Activated CD8-positive, alpha-beta T cell treated with anti-CD3 and anti-CD28 coated beads for 36 hours (primary cell): ENCODE results near the gene FBXL13. TPM values are rescaled to one million over a fixed set of nuclear protein-coding genes. Genes with fewer than 3 reads are reported as not detected.

Experiments
- ATAC-seq: fragments of 200-7000 bp; cut with Tn5 transposase; one replicate; pipeline ENCODE4 v1.10.0; 2021; ENCODE audit warnings: mild to moderate bottlenecking, moderate library complexity
- CTCF ChIA-PET: fragments of 350-600 bp; sonication (Branson Sonifier 250); formaldehyde crosslinking; loops from one replicate; lab custom pipeline; 2021; ENCODE audit warnings: antibody characterized with exemption; lab: Charles Lee
- POLR2A ChIA-PET: fragments of 350-600 bp; sonication (Branson Sonifier 250); formaldehyde crosslinking; loops from one replicate; lab custom pipeline; 2021; ENCODE audit warnings: antibody characterized with exemption; lab: Charles Lee
- DNase-seq: peaks from one replicate; pipeline ENCODE4 v3.0.0-alpha.2; 2020
- H3K27ac Mint-ChIP-seq: one replicate; pipeline ENCODE4 v1.8.0; 2021; ENCODE audit warnings: mild to moderate bottlenecking, mixed read lengths
- H3K27me3 Mint-ChIP-seq: one replicate; pipeline ENCODE4 v1.8.0; 2021; ENCODE audit warnings: mixed read lengths
- H3K36me3 Mint-ChIP-seq: one replicate; pipeline ENCODE4 v1.8.0; 2021; ENCODE audit warnings: low read depth, mixed read lengths
- H3K4me1 Mint-ChIP-seq: one replicate; pipeline ENCODE4 v1.8.0; 2021; ENCODE audit warnings: low read depth, mixed read lengths
- H3K4me3 Mint-ChIP-seq: one replicate; pipeline ENCODE4 v1.8.0; 2021; ENCODE audit warnings: mild to moderate bottlenecking, moderate library complexity, mixed read lengths
- H3K9me3 Mint-ChIP-seq: one replicate; pipeline ENCODE4 v1.8.0; 2021; ENCODE audit warnings: mixed read lengths
- CTCF ChIP-seq: fragments of 200-600 bp; IDR thresholded peaks from one replicate; pipeline ENCODE4 v1.8.0; 2022; ENCODE audit warnings: antibody characterized with exemption, mild to moderate bottlenecking
- intact Hi-C: fragments of 100-400 bp; cut with micrococcal nuclease; formaldehyde crosslinking; loops from one replicate; pipeline ENCODE4 v1.10.0; 2022
- total RNA-seq, 2 experiments: library from RNA; stranded (reverse); gene quantifications; one replicate each; pipeline ENCODE4 v1.2.3, GENCODE V29; 2021

The FBXL13 gene
- total RNA-seq, 2 experiments from 2014 or later: 0.96 to 1.4 TPM

GRCh38 chr7:102814025-102814471 lies 260.5 kb downstream of the FBXL13 start:
- ChIA-PET POLR2A (no interaction called here), CTCF (no interaction called here)
- TF ChIP-seq CTCF: no peak
- no peak overlapping the region for H3K4me3 Mint-ChIP-seq
- intact Hi-C loops: no loop called here
- no peaks in the 10 kb centered on the region for H3K27me3 Mint-ChIP-seq
- no peaks in the 10 kb centered on the region for H3K9me3 Mint-ChIP-seq
- ATAC-seq: peak; percentile 88
- peaks cover 8% of the 10 kb centered on the region for H3K4me1 Mint-ChIP-seq
- peaks cover 11% of the 10 kb centered on the region for H3K36me3 Mint-ChIP-seq
- DNase-seq: no peak
- no peak overlapping the region for H3K27ac Mint-ChIP-seq

- no peak for DNase-seq
- ChIA-PET CTCF (interaction anchor here (1.8 kb wide), 1 partner anchor 252 kb away, joined by 4 read pairs; no protein-coding TSS in a partner anchor), POLR2A (no interaction called here)
- H3K27me3 Mint-ChIP-seq: no peaks in the 10 kb centered on the region
- peak; percentile 62 for ATAC-seq
- TF ChIP-seq CTCF: no peak
- no peaks in the 10 kb centered on the region for H3K9me3 Mint-ChIP-seq
- peaks cover 8% of the 10 kb centered on the region for H3K4me1 Mint-ChIP-seq
- no peak overlapping the region for H3K4me3 Mint-ChIP-seq
- peak overlapping the region; percentile 15 for H3K27ac Mint-ChIP-seq
- peaks cover 12% of the 10 kb centered on the region for H3K36me3 Mint-ChIP-seq
- intact Hi-C loops: no loop called here
These were observed 261.2 kb downstream of the FBXL13 start for GRCh38 chr7:102813191-102814024.

GRCh38 chr7:102811942-102812678 lies 262.5 kb downstream of the FBXL13 start:
- Mint-ChIP-seq H3K4me1 (peaks cover 8% of the 10 kb centered on the region), H3K4me3 (no peak overlapping the region), H3K36me3 (peaks cover 12% of the 10 kb centered on the region), H3K9me3 (no peaks in the 10 kb centered on the region), H3K27me3 (no peaks in the 10 kb centered on the region), H3K27ac (no peak overlapping the region)
- intact Hi-C loops: no loop called here
- POLR2A ChIA-PET: no interaction called here
- CTCF ChIA-PET: interaction anchor here (1.8 kb wide), 1 partner anchor 254 kb away, joined by 4 read pairs; no protein-coding TSS in a partner anchor
- DNase-seq: no peak
- no peak for ATAC-seq
- no peak for TF ChIP-seq CTCF

- H3K9me3 Mint-ChIP-seq: no peaks in the 10 kb centered on the region
- no peak for DNase-seq
- no peaks in the 10 kb centered on the region for H3K27me3 Mint-ChIP-seq
- ChIA-PET POLR2A (no interaction called here), CTCF (no interaction called here)
- H3K27ac Mint-ChIP-seq: no peak overlapping the region
- peaks cover 8% of the 10 kb centered on the region for H3K4me1 Mint-ChIP-seq
- ATAC-seq: no peak
- H3K36me3 Mint-ChIP-seq: peaks cover 12% of the 10 kb centered on the region
- TF ChIP-seq CTCF: no peak
- intact Hi-C loops: no loop called here
- no peak overlapping the region for H3K4me3 Mint-ChIP-seq
These were observed 263.7 kb downstream of the FBXL13 start for GRCh38 chr7:102810916-102811315.
